B cell (primary cell): ENCODE data around the gene TTC39C. TPM values are rescaled to one million over a fixed set of nuclear protein-coding genes. Genes with fewer than 3 reads are reported as not detected.

Experiments used
- ATAC-seq: fragments of 200-7000 bp; cut with Tn5 transposase; one replicate; pipeline ENCODE4 v1.10.0; 2021; ENCODE audit warnings: low read depth, mild to moderate bottlenecking, moderate number of reproducible peaks, moderate library complexity
- CTCF ChIA-PET: fragments of 350-600 bp; sonication (Branson Sonifier 250); formaldehyde crosslinking; loops from one replicate; lab custom pipeline; 2021; ENCODE audit warnings: antibody characterized with exemption, inconsistent platforms; lab: Charles Lee
- POLR2A ChIA-PET: fragments of 350-600 bp; sonication (Branson Sonifier 250); formaldehyde crosslinking; loops from one replicate; lab custom pipeline; 2021; ENCODE audit warnings: antibody characterized with exemption; lab: Charles Lee
- DNase-seq: peaks from one replicate; pipeline ENCODE4 v3.0.0; 2013
- H2AFZ ChIP-seq: 2 replicates; pipeline ENCODE4 v1.6.1; 2012; ENCODE audit warnings: mild to moderate bottlenecking, low read depth, low read length; ENCODE audit not compliant: insufficient read depth, poor library complexity, severe bottlenecking
- H3K27ac ChIP-seq, 2 donors: 1 replicate in 1 of 2; 2 replicates in 1 of 2; pipeline ENCODE4 v1.5.1; 2012 to 2013; ENCODE audit warnings: low read length in 2 of 2, mild to moderate bottlenecking in 2 of 2, moderate library complexity in 1 of 2
- H3K27me3 ChIP-seq, 4 experiments: fragments of 200-600 bp in 1 of 4; sonication (generic) in 1 of 4; replicated peaks in 1 of 4; 1 replicate in 2 of 4; 2 replicates in 2 of 4; pipeline versions ENCODE4 v1.6.1 to v1.7.0; 2013 to 2016; ENCODE audit warnings: low read length in 3 of 4, mild to moderate bottlenecking in 2 of 4, mixed read lengths in 1 of 4, moderate library complexity in 1 of 4; ENCODE audit not compliant: insufficient read depth in 4 of 4, control insufficient read depth in 3 of 4; ENCODE audit errors: control extremely low read depth in 1 of 4
- H3K36me3 ChIP-seq, 2 experiments: replicated peaks in 1 of 2; 1 replicate in 1 of 2; 2 replicates in 1 of 2; pipeline versions ENCODE4 v1.6.1 to v1.7.1; 2013; ENCODE audit warnings: low read length in 1 of 2; ENCODE audit not compliant: insufficient read depth in 2 of 2, control insufficient read depth in 1 of 2; ENCODE audit errors: control extremely low read depth in 1 of 2, extremely low read depth in 1 of 2
- H3K4me1 ChIP-seq, 2 donors: fragments of 200-600 bp in 1 of 2; sonication (generic) in 1 of 2; 1 replicate in 1 of 2; 2 replicates in 1 of 2; pipeline versions ENCODE4 v1.5.1 to v1.6.1; 2013 to 2017; ENCODE audit warnings: low read length in 2 of 2; ENCODE audit not compliant: control insufficient read depth in 2 of 2, insufficient read depth in 2 of 2
- H3K4me2 ChIP-seq: replicated peaks from 2 replicates; pipeline ENCODE3; 2012; ENCODE audit warnings: mild to moderate bottlenecking, low read depth, low read length; ENCODE audit not compliant: poor library complexity, severe bottlenecking
- H3K4me3 ChIP-seq, 5 experiments: fragments of 200-600 bp in 1 of 5; sonication (generic) in 1 of 5; 1 replicate in 3 of 5; 2 replicates in 2 of 5; pipeline versions ENCODE4 v1.5.1 to v1.7.0; 2011 to 2016; ENCODE audit warnings: low read length in 4 of 5, mild to moderate bottlenecking in 4 of 5, low read depth in 2 of 5, control low read depth in 1 of 5, moderate library complexity in 1 of 5; ENCODE audit not compliant: insufficient read depth in 1 of 5; ENCODE audit errors: control extremely low read depth in 1 of 5, extremely low read depth in 1 of 5
- H3K79me2 ChIP-seq: fragments of 200-600 bp; sonication (generic); one replicate; pipeline ENCODE4 v1.6.0; 2016; ENCODE audit warnings: low read length; ENCODE audit not compliant: control insufficient read depth, insufficient read depth
- H3K9ac ChIP-seq: fragments of 200-600 bp; sonication (generic); 2 replicates; pipeline ENCODE4 v1.6.1; 2017; ENCODE audit warnings: mild to moderate bottlenecking, low read length, moderate library complexity
- H3K9me3 ChIP-seq, 3 donors: one replicate each; pipeline versions ENCODE4 v1.6.1 to v1.7.1; 2013; ENCODE audit warnings: low read length in 2 of 3; ENCODE audit not compliant: control insufficient read depth in 2 of 3, insufficient read depth in 1 of 3; ENCODE audit errors: control extremely low read depth in 1 of 3
- H4K20me1 ChIP-seq: 2 replicates; pipeline ENCODE4 v1.6.0; 2012; ENCODE audit warnings: mild to moderate bottlenecking, low read length; ENCODE audit not compliant: insufficient read depth, control insufficient read depth, poor library complexity, severe bottlenecking
- H3K27ac Mint-ChIP-seq: one replicate; pipeline ENCODE4 v1.8.0; 2021; ENCODE audit warnings: mixed read lengths
- H3K27me3 Mint-ChIP-seq: one replicate; pipeline ENCODE4 v1.8.0; 2021; ENCODE audit warnings: mixed read lengths
- H3K4me1 Mint-ChIP-seq: one replicate; pipeline ENCODE4 v1.8.0; 2021; ENCODE audit warnings: mixed read lengths
- H3K4me3 Mint-ChIP-seq: one replicate; pipeline ENCODE4 v1.8.0; 2021; ENCODE audit warnings: mixed read lengths
- H3K9me3 Mint-ChIP-seq: one replicate; pipeline ENCODE4 v1.8.0; 2022; ENCODE audit warnings: mixed read lengths; ENCODE audit not compliant: insufficient read depth
- CTCF ChIP-seq: fragments of 200-600 bp; IDR thresholded peaks from one replicate; pipeline ENCODE4 v1.8.0; 2022; ENCODE audit warnings: antibody characterized with exemption, mild to moderate bottlenecking
- EZH2 ChIP-seq: IDR thresholded peaks from 2 replicates; pipeline ENCODE4 v1.6.1; 2012; ENCODE audit warnings: borderline replicate concordance, low read depth, mild to moderate bottlenecking, moderate library complexity, low read length; ENCODE audit not compliant: insufficient read depth, poor library complexity, severe bottlenecking
- WGBS: methylation state at CpG from one replicate; pipeline ENCODE4 v1.1.5; 2013; ENCODE audit warnings: missing lambda C conversion rate; ENCODE audit not compliant: insufficient coverage; 5-methylcytosine and 5-hydroxymethylcytosine counted together
- intact Hi-C: fragments of 100-400 bp; cut with micrococcal nuclease; formaldehyde crosslinking; loops from one replicate; pipeline ENCODE4 v1.10.0; 2022
- polyA plus RNA-seq: library from polyadenylated mRNA; depleted of rRNA; stranded (reverse); fragments of >200 nt; gene quantifications from 2 replicates; pipeline ENCODE4 v1.2.3, GENCODE V29; 2012
- total RNA-seq, 2 donors: library from RNA; stranded (reverse); fragments of 120-200 nt in 1 of 2; gene quantifications; 1 replicate in 1 of 2; 2 replicates in 1 of 2; pipeline versions ENCODE4 v1.2.3 to v1.2.4, GENCODE V29; 2013 to 2022

Gene TTC39C
- total and polyA plus RNA-seq, 2 donors (not counting 1 experiment from before 2014, with no cell fraction given) = 22.3 to 44.3 TPM

GRCh38 chr18:24138789-24139616 is 124.4 kb downstream of the TTC39C start, which contains the start of gene CABYR:
Gene CABYR, plus strand, starts transcription at chr18:24139062. Its CDS starts 4,053 bp downstream, at chr18:24143115.
- intact Hi-C loops = no loop called here
- WGBS = 7% methylated on average over 62 of the region's 63 CpGs
- Histone ChIP-seq H3K9ac (peak within 1 kb of the TSS; percentile 70), H4K20me1 (no peaks in the 10 kb centered on the region), H3K4me2 (peak within 1 kb of the TSS; percentile 85), H3K79me2 (no peaks in the 10 kb centered on the region), H3K9me3 (peaks cover 0 to 13% (median 0%) of the 10 kb centered on the region in 3 donors), H3K27me3 (peaks cover 0 to 13% (median 0%) of the 10 kb centered on the region in 4 experiments), H3K4me3 (peak within 1 kb of the TSS; percentile 55 to 72 (median 66)), H3K27ac (peak within 1 kb of the TSS; percentile 26 to 83), H3K36me3 (peaks cover 0 to 2% of the 10 kb centered on the region in 2 experiments), H2AFZ (peak within 1 kb of the TSS; percentile 77), H3K4me1 (peaks cover 10 to 19% of the 10 kb centered on the region in 2 donors)
- CTCF ChIA-PET = interaction anchor here (0.6 to 2.5 kb wide), 3 partner anchors 20 to 391 kb away, joined by 3 to 15 read pairs (median 3); no protein-coding TSS in a partner anchor
- H3K4me3 Mint-ChIP-seq = peak within 1 kb of the TSS; percentile 87
- POLR2A ChIA-PET = no interaction called here
- H3K27ac Mint-ChIP-seq = peak within 1 kb of the TSS; percentile 57
- H3K27me3 Mint-ChIP-seq = peaks cover 7% of the 10 kb centered on the region
- peaks cover 16% of the 10 kb centered on the region for H3K4me1 Mint-ChIP-seq
- ATAC-seq (peak; percentile 93), DNase-seq (peak; percentile 90)
- no peaks in the 10 kb centered on the region for H3K9me3 Mint-ChIP-seq
- no peak for TF ChIP-seq CTCF
- TF ChIP-seq EZH2 = no peak
